H9 (cell line): ENCODE data around the gene RERE. TPM values are rescaled to one million over a fixed set of nuclear protein-coding genes. Genes with fewer than 3 reads are reported as not detected.
A peak's percentile ranks its signal among the peaks of the same experiment; 100 is the strongest.
"Not testable (repeated sequence)": the region's sequence is repeated elsewhere in the genome, so short reads cannot be mapped to it uniquely, and the experiment has no call there.

Experiments
- DNase-seq: peaks from one replicate; pipeline ENCODE4 v3.0.0-alpha.2; 2017
- H2AFZ ChIP-seq: one replicate; pipeline ENCODE4 v1.6.1; 2013; ENCODE audit warnings: mild to moderate bottlenecking, low read length, control low read depth, moderate library complexity
- H2AK5ac ChIP-seq: 2 replicates; pipeline ENCODE4 v1.6.1; 2013; ENCODE audit warnings: low read length, control low read depth, mixed read lengths; ENCODE audit not compliant: insufficient read length
- H2BK120ac ChIP-seq: one replicate; pipeline ENCODE4 v1.6.1; 2013; ENCODE audit warnings: low read depth, mild to moderate bottlenecking, low read length, control low read depth, inconsistent platforms; ENCODE audit not compliant: poor library complexity, severe bottlenecking
- H2BK12ac ChIP-seq: 2 replicates; pipeline ENCODE4 v1.6.1; 2013; ENCODE audit warnings: low read length, control low read depth, mixed read lengths, low read depth; ENCODE audit not compliant: insufficient read length
- H2BK15ac ChIP-seq: 2 replicates; pipeline ENCODE4 v1.6.1; 2013; ENCODE audit warnings: low read depth, low read length, control low read depth
- H2BK20ac ChIP-seq: one replicate; pipeline ENCODE4 v1.6.1; 2013; ENCODE audit warnings: low read depth, mild to moderate bottlenecking, low read length, control low read depth, inconsistent platforms; ENCODE audit not compliant: poor library complexity, severe bottlenecking
- H2BK5ac ChIP-seq: 2 replicates; pipeline ENCODE4 v1.6.1; 2013; ENCODE audit warnings: low read length, control low read depth, mixed read lengths; ENCODE audit not compliant: insufficient read length
- H3K14ac ChIP-seq: 2 replicates; pipeline ENCODE4 v1.6.1; 2013; ENCODE audit warnings: low read length, control low read depth; ENCODE audit not compliant: insufficient read depth
- H3K18ac ChIP-seq: 2 replicates; pipeline ENCODE4 v1.6.1; 2013; ENCODE audit warnings: low read depth, mild to moderate bottlenecking, mixed read lengths, low read length, control low read depth; ENCODE audit not compliant: insufficient read length
- H3K23ac ChIP-seq: 2 replicates; pipeline ENCODE4 v1.6.1; 2013; ENCODE audit warnings: low read length, control low read depth, mixed read lengths, low read depth; ENCODE audit not compliant: insufficient read length
- H3K23me2 ChIP-seq: 2 replicates; pipeline ENCODE4 v1.6.1; 2013; ENCODE audit warnings: low read depth, mild to moderate bottlenecking, mixed read lengths, low read length, control low read depth; ENCODE audit not compliant: insufficient read length, poor library complexity, severe bottlenecking
- H3K27ac ChIP-seq: 2 replicates; pipeline ENCODE4 v1.5.1; 2013; ENCODE audit warnings: low read length, control low read depth, mixed read lengths, low read depth; ENCODE audit not compliant: insufficient read length
- H3K27me3 ChIP-seq: 2 replicates; pipeline ENCODE4 v1.6.1; 2013; ENCODE audit warnings: low read length, control low read depth, inconsistent platforms; ENCODE audit not compliant: insufficient read depth
- H3K4ac ChIP-seq: 2 replicates; pipeline ENCODE4 v1.6.1; 2013; ENCODE audit warnings: low read depth, mild to moderate bottlenecking, control low read depth, inconsistent platforms, low read length, moderate library complexity
- H3K4me1 ChIP-seq: 2 replicates; pipeline ENCODE4 v1.6.1; 2013; ENCODE audit warnings: low read length, control low read depth, inconsistent platforms; ENCODE audit not compliant: insufficient read depth
- H3K4me2 ChIP-seq: 2 replicates; pipeline ENCODE4 v1.6.1; 2013; ENCODE audit warnings: low read length, control low read depth, mixed read lengths; ENCODE audit not compliant: insufficient read length, insufficient read depth
- H3K56ac ChIP-seq: 2 replicates; pipeline ENCODE4 v1.6.1; 2013; ENCODE audit warnings: low read depth, mild to moderate bottlenecking, mixed read lengths, low read length, control low read depth; ENCODE audit not compliant: insufficient read length
- H3K79me1 ChIP-seq: 2 replicates; pipeline ENCODE4 v1.6.1; 2013; ENCODE audit warnings: low read depth, mild to moderate bottlenecking, moderate library complexity, low read length, control low read depth, inconsistent platforms; ENCODE audit not compliant: insufficient read depth, poor library complexity, severe bottlenecking
- H3K79me2 ChIP-seq: 2 replicates; pipeline ENCODE4 v1.6.1; 2013; ENCODE audit warnings: low read length, control low read depth, inconsistent platforms; ENCODE audit not compliant: insufficient read depth
- H3K9ac ChIP-seq: 2 replicates; pipeline ENCODE4 v1.6.1; 2013; ENCODE audit warnings: low read length, control low read depth, mixed read lengths; ENCODE audit not compliant: insufficient read length; ENCODE audit errors: extremely low read depth
- H3K9me3 ChIP-seq: one replicate; pipeline ENCODE4 v1.6.1; 2013; ENCODE audit warnings: low read depth, low read length, inconsistent platforms; ENCODE audit not compliant: control insufficient read depth
- H3T11ph ChIP-seq: one replicate; pipeline ENCODE4 v1.6.1; 2013; ENCODE audit warnings: mild to moderate bottlenecking, low read length, control low read depth, inconsistent platforms
- H4K20me1 ChIP-seq: one replicate; pipeline ENCODE4 v1.6.1; 2013; ENCODE audit not compliant: control insufficient read depth, insufficient read length, insufficient read depth
- H4K5ac ChIP-seq: 2 replicates; pipeline ENCODE4 v1.6.1; 2013; ENCODE audit warnings: low read depth, mild to moderate bottlenecking, mixed read lengths, low read length, control low read depth; ENCODE audit not compliant: insufficient read length
- H4K8ac ChIP-seq: replicated peaks from 2 replicates; pipeline ENCODE4 v1.6.1; 2013; ENCODE audit warnings: low read length, control low read depth, mixed read lengths, low read depth; ENCODE audit not compliant: insufficient read length
- H4K91ac ChIP-seq: 2 replicates; pipeline ENCODE4 v1.6.1; 2013; ENCODE audit warnings: low read depth, mild to moderate bottlenecking, moderate library complexity, mixed read lengths, low read length, control low read depth; ENCODE audit not compliant: insufficient read length
- H3K27ac Mint-ChIP-seq, 3 experiments: 2 replicates in 2 of 3; 3 replicates in 1 of 3; pipeline ENCODE4 v1.8.0; 2020 to 2021; ENCODE audit warnings: mixed read lengths in 3 of 3, mild to moderate bottlenecking in 1 of 3, moderate library complexity in 1 of 3
- H3K27me3 Mint-ChIP-seq: 2 replicates; pipeline ENCODE4 v1.8.0; 2021; ENCODE audit warnings: low read depth, mild to moderate bottlenecking, moderate library complexity, mixed read lengths
- H3K36me3 Mint-ChIP-seq, 3 experiments: 2 replicates in 2 of 3; 3 replicates in 1 of 3; pipeline ENCODE4 v1.8.0; 2020 to 2021; ENCODE audit warnings: low read depth in 3 of 3, mixed read lengths in 3 of 3; ENCODE audit not compliant: insufficient read depth in 1 of 3
- H3K4me1 Mint-ChIP-seq, 2 experiments: 2 replicates each; pipeline ENCODE4 v1.8.0; 2020; ENCODE audit warnings: mixed read lengths in 2 of 2
- H3K4me3 Mint-ChIP-seq, 2 experiments: 2 replicates in 1 of 2; 3 replicates in 1 of 2; pipeline ENCODE4 v1.8.0; 2020 to 2021; ENCODE audit warnings: mild to moderate bottlenecking in 2 of 2, mixed read lengths in 2 of 2, moderate library complexity in 1 of 2
- H3K9me3 Mint-ChIP-seq, 2 experiments: 2 replicates in 1 of 2; 3 replicates in 1 of 2; pipeline ENCODE4 v1.8.0; 2020; ENCODE audit warnings: mild to moderate bottlenecking in 2 of 2, mixed read lengths in 2 of 2, moderate library complexity in 1 of 2
- WGBS: extraction: QIAGEN DNeasy Blood & Tissue Kit; methylation state at CpG from one replicate; pipeline ENCODE4 v1.1.7; 2013; ENCODE audit warnings: missing lambda C conversion rate, low lambda C conversion rate, mixed read lengths; ENCODE audit not compliant: insufficient read length; ENCODE audit errors: extremely low coverage; 5-methylcytosine and 5-hydroxymethylcytosine counted together
- total RNA-seq: library from RNA; stranded (reverse); gene quantifications from 2 replicates; pipeline ENCODE4 v1.2.1, GENCODE V29; 2021
- TF ChIP-seq, protein P1 (sequence below): fragments of 200-600 bp; sonication (generic); conservative IDR thresholded peaks from 3 replicates; pipeline ENCODE4 v1.8.0; 2021; ENCODE audit warnings: antibody characterized with exemption, mild to moderate bottlenecking

RERE gene
- total RNA-seq, 1 experiment from 2014 or later, result 103 TPM

DNA sequence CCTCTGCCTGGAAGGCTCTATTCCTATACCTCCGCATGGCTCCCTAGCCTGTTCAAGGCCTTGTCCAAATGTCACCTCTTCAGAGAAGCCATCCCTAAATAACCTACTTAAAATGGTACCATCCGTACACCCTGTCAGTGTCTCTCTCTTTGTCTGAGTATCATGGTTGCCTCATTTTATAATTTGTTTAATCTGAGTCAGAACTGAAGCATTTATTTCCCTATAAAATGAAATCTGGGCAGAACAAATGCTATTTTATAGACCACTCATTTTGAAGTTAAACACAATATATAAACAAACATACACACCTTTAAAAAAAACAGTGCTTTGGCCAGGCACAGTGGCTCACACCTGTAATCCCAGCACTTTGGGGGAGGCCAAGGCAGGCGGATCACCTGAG, 30.2 kb downstream of the RERE start:
- no peak overlapping the region for H4K8ac ChIP-seq
- peaks cover 7% of the 10 kb centered on the region for H3K79me1 ChIP-seq
- no peak overlapping the region for H2BK15ac ChIP-seq
- no peak overlapping the region for H3K56ac ChIP-seq
- H3K27ac Mint-ChIP-seq, result peak overlapping the region in 1 of 3 experiments; percentile 68; a peak in 1 of 7 replicates
- H3K79me2 ChIP-seq, result peaks cover 1% of the 10 kb centered on the region; the same call in 1 of the 2 replicates
- no peak overlapping the region for H3K23ac ChIP-seq
- no peaks in the 10 kb centered on the region for H4K20me1 ChIP-seq
- H3K9me3 Mint-ChIP-seq, result no peaks in the 10 kb centered on the region
- no peaks in the 10 kb centered on the region for H3K23me2 ChIP-seq
- no peak overlapping the region for H3K27ac ChIP-seq
- TF ChIP-seq, protein P1, sequence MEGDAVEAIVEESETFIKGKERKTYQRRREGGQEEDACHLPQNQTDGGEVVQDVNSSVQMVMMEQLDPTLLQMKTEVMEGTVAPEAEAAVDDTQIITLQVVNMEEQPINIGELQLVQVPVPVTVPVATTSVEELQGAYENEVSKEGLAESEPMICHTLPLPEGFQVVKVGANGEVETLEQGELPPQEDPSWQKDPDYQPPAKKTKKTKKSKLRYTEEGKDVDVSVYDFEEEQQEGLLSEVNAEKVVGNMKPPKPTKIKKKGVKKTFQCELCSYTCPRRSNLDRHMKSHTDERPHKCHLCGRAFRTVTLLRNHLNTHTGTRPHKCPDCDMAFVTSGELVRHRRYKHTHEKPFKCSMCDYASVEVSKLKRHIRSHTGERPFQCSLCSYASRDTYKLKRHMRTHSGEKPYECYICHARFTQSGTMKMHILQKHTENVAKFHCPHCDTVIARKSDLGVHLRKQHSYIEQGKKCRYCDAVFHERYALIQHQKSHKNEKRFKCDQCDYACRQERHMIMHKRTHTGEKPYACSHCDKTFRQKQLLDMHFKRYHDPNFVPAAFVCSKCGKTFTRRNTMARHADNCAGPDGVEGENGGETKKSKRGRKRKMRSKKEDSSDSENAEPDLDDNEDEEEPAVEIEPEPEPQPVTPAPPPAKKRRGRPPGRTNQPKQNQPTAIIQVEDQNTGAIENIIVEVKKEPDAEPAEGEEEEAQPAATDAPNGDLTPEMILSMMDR, result no peak
- no peak overlapping the region for H3K4me2 ChIP-seq
- H2AK5ac ChIP-seq, result no peak overlapping the region
- H3K18ac ChIP-seq, result no peak overlapping the region
- H2BK20ac ChIP-seq, result no peak overlapping the region
- H2BK12ac ChIP-seq, result no peak overlapping the region
- H3K9ac ChIP-seq, result no peak overlapping the region
- no CpG with 5 or more reads among the region's 3 CpGs for WGBS
- H3K4me1 ChIP-seq, result peaks cover 12% of the 10 kb centered on the region; the same call in 1 of the 2 replicates
- no peak overlapping the region for H3K4ac ChIP-seq
- no peak overlapping the region for H3K14ac ChIP-seq
- no peak overlapping the region for H4K91ac ChIP-seq
- H2BK120ac ChIP-seq, result no peak overlapping the region
- H4K5ac ChIP-seq, result no peak overlapping the region
- no peak overlapping the region for H2BK5ac ChIP-seq
- no peaks in the 10 kb centered on the region for H3K27me3 ChIP-seq
- H3T11ph ChIP-seq, result no peak overlapping the region
- no peak overlapping the region for H3K4me3 Mint-ChIP-seq
- no peak overlapping the region for H2AFZ ChIP-seq
- 0 out of 7 replicates have a peak, but pooled peaks cover 0 to 5% (median 0%) of the 10 kb centered on the region in 3 experiments for H3K36me3 Mint-ChIP-seq
- DNase-seq, result no peak
- peaks cover 58 to 65% of the 10 kb centered on the region in 2 experiments for H3K4me1 Mint-ChIP-seq
- H3K9me3 ChIP-seq, result no peaks in the 10 kb centered on the region
- H3K27me3 Mint-ChIP-seq, result no peaks in the 10 kb centered on the region

GRCh38 chr1:8786204-8786603, 31.2 kb downstream of the RERE start:
- H4K91ac ChIP-seq, H3K27me3 Mint-ChIP-seq, H3K9me3 Mint-ChIP-seq, H2BK120ac ChIP-seq, H3T11ph ChIP-seq, H3K56ac ChIP-seq, H4K20me1 ChIP-seq, H4K8ac ChIP-seq, H3K79me2 ChIP-seq, H2AK5ac ChIP-seq, H3K79me1 ChIP-seq, H3K18ac ChIP-seq, H2BK15ac ChIP-seq, DNase-seq, H3K14ac ChIP-seq, H3K4me2 ChIP-seq, H3K23me2 ChIP-seq, H3K36me3 Mint-ChIP-seq, H3K4ac ChIP-seq, H3K4me1 ChIP-seq, H3K9me3 ChIP-seq, H3K4me3 Mint-ChIP-seq, H2AFZ ChIP-seq, H3K27ac ChIP-seq, H2BK5ac ChIP-seq, H2BK12ac ChIP-seq, H2BK20ac ChIP-seq, H3K9ac ChIP-seq, H4K5ac ChIP-seq, H3K23ac ChIP-seq, H3K27me3 ChIP-seq: not testable (repeated sequence)
- WGBS, result no CpG with 5 or more reads among the region's 4 CpGs
- H3K27ac Mint-ChIP-seq, result peak overlapping the region in 1 of 3 experiments; percentile 2; a peak in 1 of 7 replicates
- H3K4me1 Mint-ChIP-seq, result peaks cover 54 to 63% of the 10 kb centered on the region in 2 experiments
